Activated gamma-delta T cell (primary cell): Measurements from ENCODE around the gene TMEM131L.
"Not testable (repeated sequence)": the region's sequence is repeated elsewhere in the genome, so short reads cannot be mapped to it uniquely, and the experiment has no call there.

Experiments
- DNase-seq: peaks from one replicate; lab custom pipeline; 2025; lab: John Stamatoyannopoulos, UW

Gene TMEM131L

GRCh38 chr4:153506341-153507309, 40.5 kb downstream of the TMEM131L start:
- DNase-seq, result no peak

- DNase-seq, result no peak
Observed at GRCh38 chr4:153507310-153508073, 41.3 kb downstream of the TMEM131L start.

- not testable (repeated sequence) for DNase-seq
Observed at GRCh38 chr4:153509212-153509611, 43.1 kb downstream of the TMEM131L start.

- DNase-seq, result no peak
Observed at GRCh38 chr4:153509724-153510123, 43.6 kb downstream of the TMEM131L start.

GRCh38 chr4:153510252-153511001, 44.3 kb downstream of the TMEM131L start:
- DNase-seq, result no peak

- no peak for DNase-seq
Observed at GRCh38 chr4:153511104-153511503, 44.9 kb downstream of the TMEM131L start.

- no peak for DNase-seq
Observed at GRCh38 chr4:153512162-153512852, 46.1 kb downstream of the TMEM131L start.

- DNase-seq, result no peak
Observed at GRCh38 chr4:153512952-153513500, 46.9 kb downstream of the TMEM131L start.

GRCh38 chr4:153513596-153513995, 47.4 kb downstream of the TMEM131L start:
- no peak for DNase-seq

- DNase-seq, result no peak
Observed at GRCh38 chr4:153514001-153514526, 47.9 kb downstream of the TMEM131L start.

- DNase-seq, result no peak
Observed at GRCh38 chr4:153514688-153515426, 48.7 kb downstream of the TMEM131L start.

GRCh38 chr4:153517159-153517558, 51.0 kb downstream of the TMEM131L start:
- DNase-seq, result no peak

GRCh38 chr4:153518001-153518400, 51.8 kb downstream of the TMEM131L start:
- no peak for DNase-seq

GRCh38 chr4:153518637-153519389, 52.7 kb downstream of the TMEM131L start:
- no peak for DNase-seq

GRCh38 chr4:153519687-153520086, 53.5 kb downstream of the TMEM131L start:
- no peak for DNase-seq

- DNase-seq, result no peak
Observed at GRCh38 chr4:153520227-153520626, 54.1 kb downstream of the TMEM131L start.

- no peak for DNase-seq
Observed at GRCh38 chr4:153520801-153521329, 54.7 kb downstream of the TMEM131L start.

- DNase-seq, result no peak
Observed at GRCh38 chr4:153521478-153521877, 55.3 kb downstream of the TMEM131L start.
